DMS 273 (cell line): ENCODE measurements around the gene TPST1.

Source experiments
- DNase-seq: peaks from one replicate; lab custom pipeline; 2025; ENCODE audit not compliant: unreplicated experiment; lab: John Stamatoyannopoulos, UW

TPST1 gene

DNA sequence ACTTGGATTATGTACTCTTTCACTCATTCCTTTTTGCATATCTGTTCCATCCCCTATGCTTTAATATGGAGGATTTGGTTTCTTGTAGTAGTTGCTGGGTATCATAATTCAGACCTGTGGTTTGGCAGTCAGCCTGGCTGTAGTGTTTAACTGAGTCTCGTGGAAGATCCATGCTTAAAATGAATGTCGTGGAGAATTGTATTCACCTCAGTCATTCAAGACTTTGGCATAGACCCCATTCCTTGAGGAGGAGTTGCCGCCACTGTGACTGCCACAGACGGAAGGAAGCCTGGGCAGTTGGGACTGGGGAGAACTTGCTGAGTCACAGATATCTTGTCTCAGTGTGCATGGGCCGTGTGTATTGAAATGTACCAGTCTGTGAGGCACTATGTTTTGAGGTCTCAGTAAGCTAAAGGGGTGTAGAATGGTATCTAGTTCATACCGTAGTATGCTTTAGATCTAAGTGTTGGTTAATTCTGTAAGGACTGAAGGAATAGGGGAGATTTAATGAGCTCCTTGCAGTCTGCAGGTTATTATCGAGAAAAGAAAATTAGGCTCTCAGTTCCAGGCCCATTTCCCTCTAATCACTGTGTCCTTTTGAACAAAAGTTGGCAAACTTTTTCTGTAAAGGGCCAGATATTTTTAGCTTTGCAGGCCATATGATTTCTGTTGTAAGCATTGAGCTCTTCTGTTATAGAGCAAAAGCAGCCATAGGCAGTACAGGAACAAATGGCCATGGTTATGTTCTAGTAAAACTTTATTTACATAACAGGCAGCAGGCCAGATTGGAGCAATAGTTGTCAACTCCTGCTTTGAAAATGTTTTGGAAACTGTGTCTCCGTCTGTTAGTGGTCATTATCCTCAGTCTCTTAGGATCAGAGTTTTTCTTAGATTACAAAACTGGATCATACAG lies 76.8 kb downstream of the TPST1 start:
- DNase-seq: peak; percentile 89

DNA sequence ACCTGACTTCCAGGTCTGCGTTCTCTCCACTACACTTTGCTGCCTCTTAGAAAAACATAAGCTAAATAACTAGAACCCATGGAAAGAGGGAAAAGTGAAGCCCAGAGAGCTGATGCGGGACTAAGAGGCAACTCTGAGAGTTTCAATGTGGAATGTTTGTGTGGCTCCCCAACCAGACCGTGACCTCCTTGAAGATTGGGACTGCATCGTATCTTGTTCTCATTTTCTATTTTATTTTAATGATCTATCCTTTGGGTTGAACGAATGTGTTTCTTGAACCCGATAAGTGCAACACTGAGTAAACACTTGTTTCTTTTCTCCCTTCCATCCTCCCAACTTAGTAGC lies 77.4 kb downstream of the TPST1 start:
- DNase-seq: no peak

DNA sequence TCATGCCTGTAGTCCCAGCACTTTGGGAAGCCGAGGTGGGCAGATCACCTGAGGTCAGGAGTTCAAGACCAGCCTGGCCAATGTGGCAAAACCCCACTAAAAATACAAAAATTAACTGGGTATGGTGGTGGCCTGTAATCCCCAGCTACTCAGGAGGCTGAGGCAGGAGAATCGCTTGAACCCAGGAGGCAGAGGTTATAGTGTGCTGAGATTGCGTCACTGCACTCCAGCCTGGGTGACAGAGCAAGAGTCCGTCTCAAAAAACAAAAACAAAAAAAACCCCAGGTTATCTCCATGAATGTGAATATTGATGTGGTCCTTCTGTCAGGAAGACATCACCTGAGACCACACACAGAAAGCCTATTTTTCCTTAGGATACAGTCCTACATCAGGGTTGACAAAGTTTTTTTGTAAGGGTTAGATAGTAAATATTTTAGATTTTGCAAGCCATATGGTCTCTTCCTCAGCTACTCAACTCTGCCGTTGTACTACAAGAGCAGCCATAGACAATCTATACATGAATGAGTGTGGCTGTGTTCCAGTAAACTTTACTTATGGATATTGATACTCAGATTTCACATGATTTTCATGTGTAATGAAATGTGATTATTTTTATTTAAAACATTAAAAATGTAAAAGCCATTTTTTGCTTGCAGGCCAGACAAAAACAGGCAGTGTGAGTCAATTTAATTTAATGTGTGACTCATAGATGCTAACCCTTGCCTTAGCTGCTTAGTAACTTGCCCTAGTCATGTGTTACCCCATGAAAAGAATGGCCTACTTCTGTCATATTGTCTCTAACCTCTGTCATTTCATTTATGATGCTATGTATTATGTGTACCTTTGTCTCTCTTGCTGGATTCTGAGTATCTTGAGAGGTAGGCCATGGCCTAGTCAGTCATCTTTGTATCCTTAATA lies 78.1 kb downstream of the TPST1 start:
- DNase-seq: peak; percentile 57

DNA sequence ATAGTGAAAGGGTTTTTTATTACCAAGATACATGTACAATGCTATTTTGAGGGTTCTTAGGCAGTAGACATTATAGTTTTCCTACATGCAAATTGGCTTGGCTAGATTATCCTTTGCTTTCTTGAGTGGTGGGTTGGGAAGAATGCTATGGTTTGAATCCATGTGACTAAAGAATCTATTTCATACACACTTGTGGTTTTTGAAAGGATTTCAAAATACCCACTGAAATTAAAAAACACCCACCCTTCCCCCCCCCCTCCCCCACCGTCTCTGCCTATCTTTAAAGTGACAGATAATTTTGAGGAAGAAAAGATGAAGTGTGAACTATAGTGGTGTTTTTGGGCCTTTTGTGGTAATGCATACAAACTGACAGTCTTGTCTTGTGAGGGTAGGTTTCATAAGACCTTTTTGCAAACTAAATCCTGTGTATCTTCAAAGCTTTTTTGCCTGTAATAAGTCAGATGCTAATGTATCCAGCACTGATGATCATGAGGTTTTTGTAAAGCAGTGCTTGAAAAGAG lies 90.9 kb downstream of the TPST1 start:
- no peak for DNase-seq

DNA sequence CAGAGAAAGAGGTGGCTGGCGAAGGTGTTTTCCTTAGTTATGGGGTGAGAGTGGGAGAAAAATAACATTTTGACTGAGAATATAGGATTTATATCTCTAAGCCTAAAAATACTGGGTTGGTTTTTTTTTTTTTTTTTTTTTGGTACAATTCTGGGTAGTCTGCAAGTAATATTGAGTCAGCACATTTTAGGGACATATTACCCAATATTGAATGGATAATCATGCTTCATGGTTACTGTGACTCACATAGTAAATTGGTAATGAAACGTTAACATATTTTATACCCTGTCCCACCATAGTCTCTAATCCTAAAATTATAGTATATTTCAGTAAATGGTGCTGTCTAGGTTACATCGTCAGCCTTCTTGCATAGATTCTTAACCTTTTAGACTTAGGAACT lies 91.4 kb downstream of the TPST1 start:
- DNase-seq: no peak

DNA sequence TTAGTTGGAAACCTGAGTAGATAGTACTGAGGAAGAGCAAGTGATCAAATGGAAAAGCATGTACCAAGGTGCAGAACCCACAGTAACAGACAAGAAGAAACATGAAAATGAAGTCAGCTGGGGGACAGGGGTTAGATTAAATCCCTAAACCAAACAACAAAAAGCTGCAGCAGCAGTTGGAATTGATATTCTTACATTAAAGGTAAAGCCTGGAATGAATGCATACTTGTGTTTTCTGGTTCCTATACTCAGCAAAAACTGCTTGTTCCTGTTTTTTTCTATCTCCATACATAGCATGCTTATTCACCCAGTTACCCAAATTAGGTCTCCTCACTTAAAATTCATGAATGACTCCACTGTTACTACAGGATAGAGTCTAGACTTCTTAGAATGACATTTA lies 92.4 kb downstream of the TPST1 start:
- DNase-seq: no peak

DNA sequence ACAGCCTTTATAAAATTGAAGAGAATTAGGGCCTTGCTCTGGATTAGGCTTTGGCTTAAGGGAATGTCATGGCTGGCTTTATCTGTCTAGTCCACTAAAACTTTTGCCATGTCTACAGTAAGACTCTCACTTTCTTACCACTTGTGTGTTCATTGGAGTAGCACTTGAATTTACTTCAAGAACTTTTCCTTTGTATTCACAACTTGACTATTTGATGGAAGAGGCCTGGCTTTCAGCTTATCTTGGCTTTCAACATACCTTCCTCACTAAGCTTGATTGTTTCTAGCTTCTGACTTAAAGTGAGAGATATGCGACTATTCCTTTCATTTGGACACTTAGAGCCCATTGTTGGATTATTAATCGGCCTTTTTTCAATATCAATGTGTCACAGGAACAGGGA lies 96.1 kb downstream of the TPST1 start:
- DNase-seq: no peak

DNA sequence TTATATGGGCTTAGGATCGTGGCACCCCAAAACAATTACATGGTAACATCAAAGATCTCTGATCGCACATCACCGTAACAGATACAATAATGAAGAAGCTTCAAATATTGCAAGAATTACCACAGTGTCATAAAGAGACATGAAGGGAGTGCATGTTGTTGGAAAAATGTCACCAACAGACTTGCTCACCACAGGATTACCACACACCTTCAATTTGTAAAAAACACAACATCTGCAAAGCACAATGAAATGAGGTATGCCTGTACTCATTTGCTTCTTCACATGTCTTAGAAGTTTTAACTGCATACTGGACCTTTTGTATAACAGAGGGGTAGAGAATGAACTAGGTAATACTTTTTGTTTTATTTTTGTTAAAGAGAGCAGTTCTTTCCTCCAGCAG lies 96.6 kb downstream of the TPST1 start:
- DNase-seq: no peak

DNA sequence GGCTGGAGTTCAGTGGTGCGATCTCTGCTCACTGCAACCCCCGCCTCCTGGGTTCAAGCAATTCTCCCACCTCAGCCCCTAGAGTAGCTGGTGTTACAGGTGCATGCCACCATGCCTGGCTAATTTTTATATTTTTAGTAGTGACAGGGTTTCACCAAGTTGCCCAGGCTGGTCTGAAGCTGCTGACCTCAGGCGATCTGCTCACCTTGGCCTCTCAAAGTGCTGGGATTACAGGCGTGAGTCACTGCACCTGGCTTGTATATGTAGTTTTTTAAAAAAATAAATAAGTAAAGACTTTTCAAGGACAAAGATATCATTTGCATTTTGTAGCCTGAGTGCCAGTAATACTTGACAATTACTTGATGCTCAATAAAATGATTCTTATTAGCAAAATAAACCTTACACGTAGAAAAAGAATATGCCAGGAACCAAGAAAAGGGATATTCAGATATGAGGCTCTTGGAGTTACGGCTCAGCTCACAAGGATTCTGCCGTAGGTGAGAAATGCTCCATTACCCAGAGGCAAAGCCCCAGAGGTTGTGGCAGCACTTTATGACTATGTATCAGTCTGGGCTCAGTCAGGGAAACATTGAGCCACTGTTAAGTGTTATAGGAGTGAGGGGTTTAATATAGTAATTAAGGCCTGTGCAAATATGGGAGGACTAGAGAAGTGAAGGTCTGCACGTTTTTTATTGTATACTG lies 98.5 kb downstream of the TPST1 start:
- DNase-seq: no peak

DNA sequence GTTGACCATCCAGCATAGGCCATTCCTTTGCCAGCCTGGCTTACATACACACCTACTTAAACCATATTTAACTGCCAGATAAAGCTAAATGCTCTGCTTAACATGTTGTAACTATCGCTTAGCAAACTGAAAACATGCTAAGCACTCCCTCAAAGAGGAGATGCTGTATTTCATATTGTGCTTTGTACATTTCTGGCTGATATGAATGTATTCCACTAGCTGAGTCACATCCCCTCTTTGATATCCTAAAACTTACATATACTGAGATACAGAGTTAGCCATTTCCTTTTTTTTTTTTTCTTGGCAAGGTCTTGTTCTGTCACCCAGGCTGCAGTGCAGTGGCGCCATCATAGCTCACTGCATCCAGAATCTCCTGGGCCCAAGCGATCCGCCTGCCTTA lies 99.4 kb downstream of the TPST1 start:
- DNase-seq: no peak

DNA sequence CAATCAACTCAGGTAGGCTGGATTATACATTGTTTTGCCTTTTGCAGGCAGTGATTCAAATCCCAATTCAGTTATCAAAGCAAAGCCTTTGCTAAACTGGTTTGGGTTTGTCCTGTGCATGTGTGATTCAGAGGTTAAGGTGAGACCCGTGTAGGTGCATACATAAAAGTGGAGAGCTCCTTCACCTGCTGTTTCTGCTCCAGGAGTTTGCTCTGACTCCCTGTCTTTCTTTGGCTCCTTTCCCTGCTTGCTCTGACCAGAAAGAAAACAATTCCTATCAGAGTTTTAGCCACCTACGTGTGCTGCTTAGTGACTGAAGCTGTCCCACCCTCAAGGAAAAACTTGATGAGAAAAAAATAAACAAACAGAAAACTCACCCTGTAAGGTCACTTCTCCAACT lies 101.1 kb downstream of the TPST1 start:
- DNase-seq: no peak

DNA sequence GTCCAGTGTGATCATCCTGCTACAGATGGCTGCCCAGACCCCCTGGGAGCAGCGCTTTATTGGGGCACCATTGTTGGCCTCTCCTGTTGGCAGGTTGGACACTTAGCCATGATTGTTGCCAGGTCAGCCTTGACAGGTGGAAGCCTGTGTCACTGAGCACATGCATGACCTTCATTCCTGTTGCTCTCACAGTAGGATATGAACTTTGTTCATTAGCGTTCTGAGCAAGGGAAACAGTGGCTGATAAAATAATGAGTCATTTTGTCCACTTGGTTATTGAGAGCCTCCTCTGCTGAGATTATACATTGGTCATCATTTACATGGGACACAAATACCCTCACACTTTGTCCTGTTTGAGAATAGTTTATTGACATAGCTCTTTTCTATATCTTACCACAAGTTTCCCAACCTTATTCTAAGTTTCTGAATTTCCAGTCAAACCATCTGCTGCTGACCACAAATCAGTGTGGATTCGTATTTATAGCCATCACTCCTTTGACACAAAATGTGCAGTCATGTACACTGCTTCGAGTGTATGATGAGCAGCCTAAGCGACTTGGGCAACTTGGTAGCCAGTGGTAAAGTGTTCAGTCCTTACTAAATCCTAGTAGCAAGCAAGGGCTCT lies 102.6 kb downstream of the TPST1 start:
- DNase-seq: no peak

DNA sequence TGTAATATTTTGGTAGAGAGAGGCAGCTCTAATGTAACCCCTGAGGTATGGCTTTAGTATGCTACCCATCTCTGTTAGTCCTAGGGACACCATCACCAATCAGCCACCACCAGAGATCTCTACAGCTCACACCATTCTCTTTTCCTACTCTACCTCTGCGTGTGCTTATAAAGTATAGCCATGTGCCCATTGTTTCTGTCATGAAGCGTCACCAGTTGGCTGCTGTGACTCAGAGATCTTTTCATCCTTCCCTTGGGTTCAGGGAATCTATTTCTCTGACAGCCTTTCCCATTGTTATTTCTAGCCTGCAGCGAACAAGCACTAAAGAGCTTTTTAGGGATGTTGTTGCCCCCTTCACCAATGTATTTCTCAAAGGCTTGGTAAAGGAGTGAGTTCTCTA lies 103.3 kb downstream of the TPST1 start:
- no peak for DNase-seq

DNA sequence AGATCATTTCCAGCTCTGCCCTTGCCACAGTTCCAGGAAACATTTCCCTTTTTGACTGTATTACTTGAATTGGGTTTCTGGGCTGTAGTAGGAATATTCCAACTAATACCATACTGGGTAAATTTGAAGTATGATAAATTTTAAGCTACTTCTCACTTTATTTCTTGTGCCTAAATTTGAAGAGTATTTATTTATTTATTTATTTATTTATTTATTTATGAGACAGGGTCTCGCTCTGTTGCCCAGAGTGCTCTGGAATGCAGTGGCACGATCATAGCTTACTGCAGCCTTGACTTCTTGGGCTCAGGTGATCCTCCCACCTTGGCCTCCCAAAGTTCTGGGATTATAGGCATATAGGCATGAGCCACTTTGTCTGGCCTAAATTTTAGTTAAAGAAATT lies 105.5 kb downstream of the TPST1 start:
- DNase-seq: no peak

DNA sequence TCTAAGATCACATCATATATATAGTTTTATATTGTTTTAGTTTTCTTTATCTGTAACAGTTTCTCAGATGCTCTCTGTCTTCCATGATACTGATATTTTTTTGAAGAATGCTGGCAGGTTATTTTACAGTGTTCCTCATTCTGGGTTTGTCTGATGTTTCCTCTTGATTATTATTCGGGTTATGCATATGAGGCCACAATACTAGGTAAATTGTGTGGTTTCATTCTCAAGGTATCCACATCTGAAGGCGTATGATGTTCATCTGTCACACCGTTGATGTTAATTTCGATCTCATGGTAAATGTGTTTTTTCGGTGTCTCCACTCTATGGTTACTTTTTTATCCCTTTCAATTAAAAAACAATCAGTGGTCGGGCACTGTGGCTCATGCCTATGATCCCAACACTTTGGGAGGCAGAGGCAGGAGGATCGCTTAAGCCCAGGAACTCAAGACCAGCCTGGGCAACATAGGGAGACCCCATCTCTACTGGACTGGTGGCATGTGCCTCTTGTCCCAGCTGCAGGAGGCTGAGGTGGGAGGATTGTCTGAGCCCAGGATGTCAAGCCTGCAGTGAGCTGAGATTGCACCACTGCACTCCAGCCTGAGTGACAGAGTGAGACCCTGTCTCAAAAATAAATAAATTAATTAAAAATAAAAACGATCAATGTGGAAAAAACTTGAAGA lies 108.9 kb downstream of the TPST1 start:
- no peak for DNase-seq

DNA sequence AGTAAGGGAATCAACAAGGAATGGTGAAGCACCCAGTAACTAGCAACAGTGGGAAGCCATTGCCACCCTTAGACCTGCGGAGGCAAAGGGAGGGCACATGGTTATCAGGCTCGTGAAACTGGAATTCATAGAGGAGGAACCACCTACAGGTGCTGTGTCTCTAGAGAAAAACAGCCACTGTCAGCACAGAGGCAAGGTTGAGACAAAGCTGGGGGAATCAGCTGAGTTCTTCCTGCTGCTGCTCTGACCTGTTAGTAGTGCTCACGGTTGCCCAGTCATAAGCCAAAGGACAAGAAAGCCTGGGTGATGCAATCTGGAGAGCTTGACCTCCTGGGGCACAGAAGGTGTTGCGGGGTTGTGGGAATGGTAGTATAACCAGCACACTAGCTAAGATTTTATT lies 110.1 kb downstream of the TPST1 start:
- DNase-seq: no peak

DNA sequence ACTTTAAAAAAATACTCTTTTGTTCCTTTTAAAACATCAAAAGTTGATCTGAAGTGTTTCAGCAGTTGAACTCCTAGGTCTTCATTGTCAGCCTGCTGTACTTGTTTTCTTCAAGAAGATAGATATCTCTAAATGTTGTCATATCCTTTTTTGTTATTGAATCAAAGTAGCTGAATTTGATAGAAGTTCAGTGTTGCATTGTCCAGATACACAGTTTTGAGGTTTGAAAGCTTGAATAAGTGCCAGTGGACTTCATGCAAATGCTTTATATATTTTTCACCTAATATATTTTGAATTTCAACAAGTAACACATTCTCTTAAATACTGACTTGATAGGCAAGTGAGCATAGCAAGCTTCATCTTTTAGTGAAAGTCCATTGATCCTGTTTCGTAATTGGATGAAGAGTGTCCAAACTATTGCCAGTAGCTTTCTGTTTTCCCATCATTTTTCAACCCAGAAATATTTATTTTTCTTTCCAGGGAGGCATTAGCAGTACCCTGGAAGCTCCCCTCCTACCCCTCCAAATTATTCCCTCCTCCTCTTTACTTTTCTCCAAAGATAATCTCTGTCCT lies 114.4 kb downstream of the TPST1 start:
- DNase-seq: no peak

DNA sequence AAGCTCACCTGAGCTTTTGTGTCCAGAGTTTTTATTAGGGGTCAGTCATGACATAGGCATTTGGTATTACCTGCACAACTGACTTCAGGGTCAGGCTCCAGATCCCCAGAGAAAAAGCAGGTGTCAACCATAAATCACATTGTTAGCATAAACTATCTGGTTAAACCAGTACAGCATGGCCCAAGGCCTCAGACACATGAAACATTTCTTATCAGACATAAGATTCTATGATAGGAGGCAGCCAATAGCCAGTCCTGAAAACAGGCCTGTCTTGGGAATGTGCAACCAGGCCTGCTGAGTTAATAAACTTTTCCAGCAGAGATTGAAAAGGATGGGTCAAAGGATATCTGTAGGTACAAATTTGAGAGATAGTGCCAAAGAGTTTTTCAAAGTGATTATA lies 116.1 kb downstream of the TPST1 start:
- DNase-seq: peak; percentile 13

DNA sequence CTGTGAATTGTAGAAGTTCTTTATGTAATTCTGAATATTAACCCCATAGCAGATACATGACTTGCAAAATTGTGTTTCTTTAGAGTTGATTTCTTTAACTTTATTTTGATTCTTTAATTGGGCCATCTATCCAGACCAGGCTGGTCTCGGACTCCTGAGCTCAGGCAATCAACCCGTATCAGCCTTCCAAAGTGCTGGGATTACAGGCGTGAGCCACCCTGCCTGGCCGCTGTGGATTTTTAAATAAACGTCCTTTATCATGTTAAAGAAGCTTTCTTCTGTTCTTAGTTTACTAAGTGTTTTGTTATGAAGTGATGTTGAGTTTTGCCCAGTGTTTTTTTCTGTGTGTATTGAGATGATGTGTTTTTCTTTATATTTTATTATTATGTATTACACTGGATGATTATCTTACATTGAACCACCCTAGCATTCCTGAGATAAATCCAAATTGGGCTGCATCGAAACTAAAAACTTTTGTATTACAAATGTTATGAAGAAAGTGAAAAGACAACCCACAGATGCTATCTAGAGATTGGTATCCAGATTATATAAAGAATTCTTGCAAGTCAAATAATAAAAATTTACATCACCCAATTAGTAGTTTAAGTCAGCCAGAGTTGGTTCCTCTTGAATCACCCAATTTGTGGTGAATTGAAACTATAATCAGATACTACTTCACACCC lies 118.1 kb downstream of the TPST1 start:
- DNase-seq: no peak
